Activated CD8-positive, alpha-beta memory T cell treated with anti-CD3 and anti-CD28 coated beads, Interleukin-2, amount 50 U/mL, for 48 hours (primary cell): ENCODE results near the gene R3HCC1L.
"Not testable (repeated sequence)": the region's sequence is repeated elsewhere in the genome, so short reads cannot be mapped to it uniquely, and the experiment has no call there.

Experiments used
- DNase-seq: peaks from one replicate; pipeline ENCODE4 v3.0.0-alpha.2; 2020

Gene R3HCC1L

GRCh38 chr10:98182351-98182915, 48.0 kb downstream of the R3HCC1L start:
- DNase-seq, result not testable (repeated sequence)

GRCh38 chr10:98186681-98187080, 52.2 kb downstream of the R3HCC1L start:
- no peak for DNase-seq

- DNase-seq, result not testable (repeated sequence)
These were observed 56.3 kb downstream of the R3HCC1L start for GRCh38 chr10:98190773-98191172.

- no peak for DNase-seq
These were observed 58.6 kb downstream of the R3HCC1L start for GRCh38 chr10:98193037-98193436.

- DNase-seq, result no peak
These were observed 60.2 kb downstream of the R3HCC1L start for GRCh38 chr10:98194633-98195032.

GRCh38 chr10:98195120-98195519, 60.7 kb downstream of the R3HCC1L start:
- DNase-seq, result no peak

- no peak for DNase-seq
These were observed 62.5 kb downstream of the R3HCC1L start for GRCh38 chr10:98196985-98197384.

- DNase-seq, result no peak
These were observed 67.3 kb downstream of the R3HCC1L start for GRCh38 chr10:98201760-98202159.

GRCh38 chr10:98202378-98202777, 67.9 kb downstream of the R3HCC1L start:
- DNase-seq, result no peak

GRCh38 chr10:98205351-98205750, 70.9 kb downstream of the R3HCC1L start:
- no peak for DNase-seq

GRCh38 chr10:98208925-98209324, 74.5 kb downstream of the R3HCC1L start:
- no peak for DNase-seq

- DNase-seq, result no peak
These were observed 75.0 kb downstream of the R3HCC1L start for GRCh38 chr10:98209441-98209840.

- no peak for DNase-seq
These were observed 77.7 kb downstream of the R3HCC1L start for GRCh38 chr10:98212196-98212595.

GRCh38 chr10:98213740-98214139, 79.3 kb downstream of the R3HCC1L start:
- no peak for DNase-seq

GRCh38 chr10:98215373-98215772, 80.9 kb downstream of the R3HCC1L start:
- DNase-seq, result no peak

GRCh38 chr10:98217801-98218200, 83.3 kb downstream of the R3HCC1L start:
- DNase-seq, result no peak

- no peak for DNase-seq
These were observed 89.4 kb downstream of the R3HCC1L start for GRCh38 chr10:98223874-98224273.

GRCh38 chr10:98224509-98224908, 90.1 kb downstream of the R3HCC1L start:
- no peak for DNase-seq

GRCh38 chr10:98224996-98225395, 90.5 kb downstream of the R3HCC1L start:
- DNase-seq, result no peak

GRCh38 chr10:98226508-98227144, 92.2 kb downstream of the R3HCC1L start:
- DNase-seq, result no peak

- not testable (repeated sequence) for DNase-seq
These were observed 93.3 kb downstream of the R3HCC1L start for GRCh38 chr10:98227713-98228112.

GRCh38 chr10:98228266-98228665, 93.8 kb downstream of the R3HCC1L start:
- not testable (repeated sequence) for DNase-seq

GRCh38 chr10:98231417-98231816, 97.0 kb downstream of the R3HCC1L start:
- no peak for DNase-seq

GRCh38 chr10:98235846-98236245, 101.4 kb downstream of the R3HCC1L start:
- DNase-seq, result no peak

GRCh38 chr10:98236862-98237261, 102.4 kb downstream of the R3HCC1L start:
- no peak for DNase-seq
